Measurements from ENCODE around the gene NEIL1.

The NEIL1 gene

GRCh38 chr15:75357976-75358673, 11.3 kb downstream of the NEIL1 start:
- no peak for DNase-seq

- no peak for DNase-seq
Measured at GRCh38 chr15:75358771-75359536, 12.1 kb downstream of the NEIL1 start.

DNA sequence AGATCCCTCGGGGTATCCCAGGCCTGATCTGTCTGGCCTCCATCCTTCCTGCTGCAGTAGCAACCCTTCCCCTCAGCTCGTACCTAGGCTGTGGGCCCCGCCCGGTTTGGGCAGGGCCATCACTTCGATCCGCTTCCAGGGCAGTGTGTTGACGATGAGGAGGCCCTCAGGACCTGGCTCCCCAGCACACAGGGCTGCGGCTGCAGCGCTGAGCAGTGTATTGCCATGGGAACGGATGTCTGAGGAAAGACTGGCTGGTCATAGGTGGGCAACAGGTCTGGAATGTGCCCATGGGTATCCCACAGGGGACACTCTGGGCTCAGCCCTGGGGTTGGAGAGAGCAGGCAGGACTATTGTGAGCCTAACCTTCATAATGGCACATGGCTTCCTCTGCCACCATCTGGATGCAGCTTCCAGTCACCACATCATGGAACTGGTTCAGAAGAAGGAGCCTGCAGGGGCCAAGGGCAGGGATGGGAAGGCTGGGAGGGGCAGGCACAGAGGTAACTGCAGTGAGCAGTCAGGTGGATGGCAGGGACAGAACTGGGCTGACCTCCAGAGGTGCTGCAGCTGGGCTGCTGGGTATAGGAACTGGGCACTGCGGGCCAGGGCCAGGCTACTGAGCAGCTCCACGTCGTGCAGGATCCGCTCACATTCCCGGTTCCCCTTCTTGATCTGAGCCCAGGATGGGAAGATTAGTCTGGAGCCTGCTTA, 12.9 kb downstream of the NEIL1 start:
- DNase-seq = no peak

- no peak for DNase-seq
Measured at GRCh38 chr15:75360391-75360790, 13.6 kb downstream of the NEIL1 start.

- DNase-seq = no peak
Measured at GRCh38 chr15:75360856-75361255, 14.0 kb downstream of the NEIL1 start.

DNA sequence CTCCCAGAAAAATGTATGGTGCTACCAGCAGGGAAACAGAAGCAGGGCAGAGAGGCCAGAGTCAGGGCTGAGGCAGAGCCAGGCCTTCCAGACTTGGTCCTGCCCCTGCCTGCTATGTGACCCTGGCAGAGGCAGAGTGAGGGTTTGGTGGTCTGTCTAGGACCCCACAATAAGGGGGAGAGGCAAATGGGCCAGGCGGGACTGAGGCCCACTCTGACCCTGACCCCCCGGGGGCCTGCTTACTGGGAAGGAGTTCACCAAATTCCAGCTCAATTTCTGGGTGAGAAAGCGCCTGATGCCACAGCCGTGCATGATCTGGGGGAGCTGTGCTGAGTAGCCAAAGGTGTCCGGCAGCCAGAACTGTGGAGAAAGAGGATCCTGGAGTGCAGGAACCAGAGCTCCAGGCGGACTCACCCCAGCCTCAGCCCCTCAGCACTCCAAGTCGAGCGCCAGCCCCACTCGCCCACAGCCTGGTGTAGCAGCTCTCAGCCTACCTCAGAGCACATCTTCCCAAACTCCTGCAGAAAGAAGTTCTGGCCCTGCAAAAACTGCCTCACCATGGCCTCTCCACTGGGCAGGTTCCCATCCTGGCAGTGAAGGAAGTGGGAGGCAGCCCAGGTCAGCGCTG, 14.6 kb downstream of the NEIL1 start:
- DNase-seq = no peak

- no peak for DNase-seq
Measured at GRCh38 chr15:75361989-75362641, 15.3 kb downstream of the NEIL1 start.

GRCh38 chr15:75362642-75363249, 15.9 kb downstream of the NEIL1 start:
- DNase-seq = no peak

DNA sequence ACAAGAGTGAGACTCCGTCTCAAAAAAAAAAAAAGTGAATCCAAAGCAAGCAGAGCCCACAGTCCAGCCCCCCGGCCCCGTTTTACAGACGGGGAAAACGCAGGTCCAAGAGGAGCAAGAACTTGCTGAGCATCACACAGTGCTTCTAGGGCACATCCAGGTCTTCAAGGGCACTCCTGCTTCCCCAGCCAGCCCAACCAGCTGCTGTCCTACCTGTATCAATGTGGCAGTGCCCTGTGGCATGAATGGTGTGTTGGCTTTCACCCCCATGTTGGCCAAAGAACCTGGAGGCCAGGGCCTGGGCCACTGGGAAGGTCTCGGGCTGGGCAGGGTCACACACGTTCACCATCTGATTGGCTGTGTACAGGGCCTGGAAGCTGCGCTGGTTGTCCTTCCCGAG, 16.9 kb downstream of the NEIL1 start:
- DNase-seq = no peak

- DNase-seq = no peak
Measured at GRCh38 chr15:75364881-75365280, 18.0 kb downstream of the NEIL1 start.

DNA sequence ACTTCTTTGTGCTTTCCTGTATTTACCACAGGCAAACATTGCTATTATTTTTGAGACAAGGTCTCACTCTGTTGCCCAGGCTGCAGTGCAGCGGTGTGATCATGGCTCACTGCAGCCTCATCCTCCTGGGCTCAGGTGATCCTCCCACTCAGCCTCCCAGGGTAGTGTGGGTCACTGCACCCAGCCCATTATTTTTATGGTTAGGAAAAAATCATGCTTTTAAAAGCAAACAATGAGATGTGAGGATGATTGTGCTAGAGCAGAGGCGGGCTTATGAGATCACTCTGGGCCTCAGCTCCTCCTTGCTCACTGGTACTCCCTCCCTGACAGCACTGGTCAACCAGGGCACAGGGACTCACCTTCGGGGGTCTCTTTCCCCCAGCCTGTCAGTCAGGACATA, 19.3 kb downstream of the NEIL1 start:
- DNase-seq = no peak

DNA sequence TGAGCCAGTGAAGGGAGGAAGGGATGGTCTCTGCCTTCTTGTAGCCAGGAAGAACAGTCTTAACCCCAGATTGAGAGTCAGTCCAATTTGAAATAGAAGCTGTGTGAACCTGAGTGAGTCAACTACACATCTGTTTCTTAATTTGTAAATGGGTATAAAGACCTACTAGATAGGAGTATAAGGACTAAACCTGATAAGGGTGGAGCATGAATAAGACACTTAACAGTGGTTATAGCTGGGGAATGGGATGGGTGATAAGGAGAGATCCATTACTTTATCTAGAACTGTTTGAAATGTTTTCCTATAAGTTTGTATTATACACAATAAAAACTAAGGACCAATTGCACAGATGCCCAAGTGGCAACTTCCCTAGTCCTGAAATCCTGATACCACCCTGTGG, 20.2 kb downstream of the NEIL1 start:
- DNase-seq = no peak

DNA sequence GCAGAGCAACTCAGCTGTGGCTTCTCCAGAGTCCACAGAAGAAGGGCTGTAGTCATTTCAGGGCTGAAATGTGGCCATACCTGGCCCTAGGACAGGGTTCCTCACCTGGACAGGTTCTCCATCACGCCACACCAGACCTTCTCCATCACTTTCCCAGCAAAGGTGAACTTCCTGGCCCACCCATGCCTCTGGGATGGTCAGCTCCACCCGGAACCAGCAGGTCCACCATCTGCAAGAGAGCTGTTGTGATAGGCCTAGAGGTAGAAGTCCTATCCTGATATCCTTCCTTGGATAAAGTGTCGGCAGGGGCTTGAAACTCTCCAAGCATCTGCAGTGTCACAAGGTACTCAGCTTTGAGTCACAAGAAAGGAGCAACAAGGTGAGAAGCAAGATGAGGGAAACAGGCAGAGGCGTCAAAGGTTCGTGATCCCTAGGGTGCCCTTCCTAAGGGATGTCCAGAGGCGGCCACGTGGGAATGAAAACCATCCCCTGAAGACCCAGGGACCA, 20.6 kb downstream of the NEIL1 start:
- DNase-seq = no peak

DNA sequence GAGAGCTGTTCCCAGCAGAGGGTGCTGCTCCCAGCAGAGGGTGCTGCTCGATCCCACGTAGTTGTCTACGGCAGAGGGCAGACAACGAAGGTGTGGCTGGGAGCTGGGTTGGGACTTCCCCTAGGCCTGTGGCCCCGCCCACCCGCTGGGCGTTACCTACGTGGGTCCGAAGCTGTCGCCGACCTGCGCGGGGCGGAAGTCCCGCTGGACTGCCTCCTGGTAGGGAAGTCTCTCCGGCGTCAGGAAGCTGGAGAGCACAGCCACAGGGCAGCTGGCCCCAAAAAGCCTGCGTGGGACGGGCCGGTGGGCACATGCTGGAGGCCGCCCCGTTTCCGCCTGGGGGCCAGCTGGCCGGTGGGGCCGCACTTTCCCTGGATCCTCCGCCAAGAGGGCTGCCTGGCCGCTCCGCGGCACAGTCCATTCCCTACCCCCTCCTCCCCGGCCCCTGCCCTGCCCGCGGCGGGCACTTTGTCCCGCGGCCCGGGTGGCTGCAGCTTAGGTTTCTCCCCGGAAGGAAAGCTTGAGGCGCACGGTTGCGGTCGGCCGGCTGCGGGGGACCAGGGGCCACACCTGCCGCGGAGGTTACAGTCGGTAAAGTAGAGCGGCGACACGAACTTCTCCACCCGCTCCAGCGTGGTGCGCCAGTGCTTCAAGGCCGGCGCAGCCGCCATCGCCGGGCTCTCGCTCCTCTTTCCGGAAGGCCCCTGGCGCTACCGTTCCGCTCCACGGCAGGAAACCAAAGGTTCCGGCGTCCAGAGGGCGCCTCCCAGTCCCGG, 21.3 kb downstream of the NEIL1 start, which contains the start of gene MAN2C1:
MAN2C1 (minus strand) TSS at position 695 of the 776 bp plus-strand sequence; CDS start at position 671, 24 bp downstream.
- DNase-seq = peak; percentile 96

DNA sequence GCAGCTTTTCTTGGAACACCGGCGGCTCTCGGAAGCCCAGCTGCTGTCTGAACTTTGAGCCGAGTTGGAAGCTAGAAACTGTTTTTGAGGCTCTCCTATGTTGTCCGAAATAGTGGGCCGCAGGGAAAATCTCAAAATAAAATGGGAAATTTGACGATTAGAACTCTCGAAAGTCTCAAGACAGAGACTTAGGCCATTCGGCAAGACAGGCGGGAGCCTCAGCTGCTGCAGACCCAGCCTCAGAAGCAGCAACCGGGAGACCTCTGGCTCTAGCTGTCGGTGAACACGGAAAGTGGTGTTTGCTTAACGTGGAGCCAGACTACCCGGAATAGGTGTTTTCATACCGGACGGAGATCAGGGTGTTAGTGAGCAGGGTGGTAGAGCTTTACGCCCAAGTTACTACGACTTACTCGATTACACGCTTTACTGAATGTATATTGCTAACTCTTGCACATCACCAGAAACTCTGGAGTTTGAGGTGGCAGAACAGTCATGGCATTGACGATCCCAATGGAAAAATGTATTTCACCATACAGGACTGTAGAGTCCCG, 21.9 kb downstream of the NEIL1 start:
- DNase-seq = peak; percentile 28

- DNase-seq = no peak
Measured at GRCh38 chr15:75369897-75370581, 23.2 kb downstream of the NEIL1 start.

GRCh38 chr15:75371486-75371885, 24.6 kb downstream of the NEIL1 start:
- DNase-seq = no peak

DNA sequence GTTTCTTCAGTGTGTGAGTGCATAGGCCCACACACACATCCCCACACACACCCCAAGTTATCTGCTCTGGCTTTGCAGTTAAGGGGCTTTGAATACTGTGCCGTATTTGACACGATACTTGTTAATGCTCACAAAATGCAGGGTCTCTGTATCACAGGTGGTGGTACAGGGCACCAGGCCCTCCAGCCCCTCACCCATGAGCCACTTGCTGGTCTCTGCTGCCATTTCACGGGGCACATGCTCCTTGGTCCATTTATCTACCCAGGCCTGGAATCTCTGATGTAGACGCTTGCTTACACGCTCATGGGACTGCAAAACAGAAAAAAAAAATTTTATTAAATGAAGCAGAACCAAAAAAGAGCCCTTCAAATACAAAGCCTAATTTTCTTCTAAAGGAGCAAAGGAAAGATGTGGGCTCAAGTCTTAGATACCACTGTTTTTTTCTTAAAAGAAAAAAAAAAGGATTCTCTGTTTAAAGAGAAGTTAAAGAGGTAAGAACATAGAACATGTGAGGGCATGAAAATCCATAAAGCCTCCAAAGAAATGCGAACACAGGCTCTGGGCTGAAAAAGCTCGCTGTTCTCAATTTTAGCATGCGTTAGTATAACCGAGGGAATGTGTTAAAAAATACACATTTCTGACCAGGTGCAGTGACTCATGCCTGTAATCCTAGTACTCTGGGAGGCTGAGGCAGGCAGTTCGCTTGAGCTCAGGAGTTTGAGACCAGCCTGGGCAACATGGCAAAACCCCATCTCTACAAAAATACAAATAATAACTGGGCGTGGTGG, 25.3 kb downstream of the NEIL1 start:
- DNase-seq = no peak

- DNase-seq = no peak
Measured at GRCh38 chr15:75380773-75381172, 33.9 kb downstream of the NEIL1 start.

All from CD4-positive, alpha-beta T cell treated with Interleukin-6 for 4 hours (primary cell).